ENCODE data around the gene ADAMTS16.

The ADAMTS16 gene

DNA sequence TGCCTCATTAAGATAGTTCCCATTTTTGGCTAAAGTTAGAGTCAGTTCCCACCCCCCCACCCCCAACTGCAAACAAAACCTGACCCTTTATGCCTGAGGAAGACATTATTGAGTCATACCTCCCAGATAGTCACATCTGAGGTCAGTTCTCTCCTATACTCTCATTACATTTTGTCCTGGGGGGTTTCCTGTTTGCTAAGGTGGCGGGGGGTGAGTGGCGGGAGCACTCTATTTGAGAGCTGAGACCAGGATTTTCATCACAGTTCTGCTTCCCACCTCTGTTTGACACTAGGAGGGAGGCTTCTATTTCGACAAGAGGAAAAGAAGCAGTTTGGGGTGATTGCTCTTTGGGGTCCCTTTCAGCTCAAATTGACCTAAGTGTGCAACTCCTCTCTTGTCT lies 222.9 kb downstream of the ADAMTS16 start:
- H3K9ac ChIP-seq (ENCODE audit: low read length), result no peak overlapping the region
- no peak overlapping the region for H3K27ac ChIP-seq (ENCODE audit: low read depth, low read length)
- no peaks in the 10 kb centered on the region for H3K9me3 ChIP-seq (ENCODE audit: control insufficient read depth, insufficient read depth, low read depth, low read length)
- H3K36me3 ChIP-seq (ENCODE audit: control insufficient read depth, insufficient read depth, low read length), result no peaks in the 10 kb centered on the region
- H3K27me3 ChIP-seq (ENCODE audit: control insufficient read depth, insufficient read depth, low read length), result no peaks in the 10 kb centered on the region
- peaks cover 20% of the 10 kb centered on the region for H3K4me1 ChIP-seq (ENCODE audit: control insufficient read depth, insufficient read depth, low read length)
- no peak overlapping the region for H3K4me3 ChIP-seq (ENCODE audit: low read depth, low read length)

DNA sequence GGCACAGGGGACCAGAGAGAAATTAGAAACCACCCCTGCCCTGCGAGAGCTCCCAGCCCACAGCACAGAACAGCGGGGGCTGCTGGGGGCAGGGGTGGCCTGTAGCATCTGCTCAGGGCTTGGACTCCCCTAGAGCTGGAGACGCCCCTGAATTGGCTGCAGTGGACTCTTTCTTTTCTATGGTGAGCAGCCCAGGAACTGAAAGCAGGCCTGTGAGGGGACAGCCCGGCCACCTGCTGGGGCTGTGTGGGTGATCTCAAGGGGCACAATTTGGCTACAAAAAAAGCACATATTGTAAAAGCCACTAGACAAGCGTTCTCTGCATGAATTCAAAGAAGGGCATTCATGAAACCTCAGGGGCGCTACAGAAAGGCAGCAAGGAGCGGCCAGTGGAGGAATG lies 224.8 kb downstream of the ADAMTS16 start:
- no peaks in the 10 kb centered on the region for H3K36me3 ChIP-seq (ENCODE audit: control insufficient read depth, insufficient read depth, low read length)
- peaks cover 20% of the 10 kb centered on the region for H3K4me1 ChIP-seq (ENCODE audit: control insufficient read depth, insufficient read depth, low read length)
- no peak overlapping the region for H3K9ac ChIP-seq (ENCODE audit: low read length)
- H3K9me3 ChIP-seq (ENCODE audit: control insufficient read depth, insufficient read depth, low read depth, low read length), result no peaks in the 10 kb centered on the region
- H3K27ac ChIP-seq (ENCODE audit: low read depth, low read length), result no peak overlapping the region
- H3K4me3 ChIP-seq (ENCODE audit: low read depth, low read length), result no peak overlapping the region
- no peaks in the 10 kb centered on the region for H3K27me3 ChIP-seq (ENCODE audit: control insufficient read depth, insufficient read depth, low read length)

DNA sequence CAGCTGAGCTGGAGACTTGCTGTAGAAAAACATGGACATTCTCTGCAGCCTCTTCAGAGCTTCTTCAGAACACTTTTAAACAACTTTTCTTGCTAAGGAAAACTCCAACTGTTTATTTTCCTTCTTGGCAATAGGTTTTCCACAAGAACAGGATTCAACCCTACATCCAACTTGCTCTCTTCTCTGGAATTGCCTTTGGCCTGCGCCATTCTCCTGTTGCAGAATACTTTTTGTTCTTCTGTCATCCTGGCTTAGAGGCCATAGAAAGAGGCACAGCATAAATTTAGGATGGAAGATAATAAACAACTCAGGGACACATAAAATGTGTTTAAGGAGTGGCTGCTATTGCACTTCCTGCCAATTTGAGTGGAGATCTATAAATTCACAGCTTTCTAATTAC lies 227.6 kb downstream of the ADAMTS16 start:
- H3K36me3 ChIP-seq (ENCODE audit: control insufficient read depth, insufficient read depth, low read length), result no peaks in the 10 kb centered on the region
- no peaks in the 10 kb centered on the region for H3K27me3 ChIP-seq (ENCODE audit: control insufficient read depth, insufficient read depth, low read length)
- no peak overlapping the region for H3K4me3 ChIP-seq (ENCODE audit: low read depth, low read length)
- H3K9ac ChIP-seq (ENCODE audit: low read length), result no peak overlapping the region
- H3K9me3 ChIP-seq (ENCODE audit: control insufficient read depth, insufficient read depth, low read depth, low read length), result no peaks in the 10 kb centered on the region
- no peak overlapping the region for H3K27ac ChIP-seq (ENCODE audit: low read depth, low read length)
- H3K4me1 ChIP-seq (ENCODE audit: control insufficient read depth, insufficient read depth, low read length), result peaks cover 7% of the 10 kb centered on the region; the same call in 1 of the 2 replicates

DNA sequence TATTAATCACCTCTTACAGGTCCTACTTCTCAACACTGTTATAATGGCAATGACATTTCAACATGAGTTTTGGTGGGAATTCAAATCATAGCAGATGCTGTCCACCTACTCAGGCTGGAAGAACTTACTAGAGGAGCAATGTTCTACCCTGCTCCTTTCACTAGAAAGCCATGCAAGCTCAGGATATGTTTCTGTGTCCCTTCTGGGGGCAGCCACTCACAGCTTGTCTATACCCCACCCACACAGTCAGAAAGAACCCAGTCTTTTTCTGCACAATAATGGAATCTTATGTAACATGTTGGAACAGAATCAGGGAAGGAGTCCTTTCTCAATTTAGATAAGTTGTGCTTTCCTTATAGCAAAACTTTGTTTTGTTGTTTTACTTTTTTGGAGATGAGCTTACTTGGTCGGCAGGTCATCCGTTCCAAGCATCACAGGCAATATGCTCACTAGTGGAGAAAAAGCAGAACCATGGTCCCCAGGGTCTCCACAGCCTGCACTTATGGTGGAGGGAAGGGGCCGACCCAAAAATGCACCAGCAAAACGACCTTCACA lies 229.0 kb downstream of the ADAMTS16 start:
- Histone ChIP-seq H3K4me1 (ENCODE audit: control insufficient read depth, insufficient read depth, low read length) (0 out of 2 replicates have a peak, but pooled peaks cover 3% of the 10 kb centered on the region), H3K4me3 (ENCODE audit: low read depth, low read length) (no peak overlapping the region), H3K9me3 (ENCODE audit: control insufficient read depth, insufficient read depth, low read depth, low read length) (no peaks in the 10 kb centered on the region), H3K36me3 (ENCODE audit: control insufficient read depth, insufficient read depth, low read length) (no peaks in the 10 kb centered on the region), H3K9ac (ENCODE audit: low read length) (no peak overlapping the region), H3K27ac (ENCODE audit: low read depth, low read length) (no peak overlapping the region), H3K27me3 (ENCODE audit: control insufficient read depth, insufficient read depth, low read length) (no peaks in the 10 kb centered on the region)
